ENCODE results near the gene AHNAK2. TPM values are rescaled to one million over a fixed set of nuclear protein-coding genes. Genes with fewer than 3 reads are reported as not detected.

AHNAK2 gene
- total RNA-seq, 4 donors from 2014 or later, result 3.2 to 19.0 (median 10.7) TPM

- DNase-seq, result no peak
- Histone ChIP-seq H3K4me3 (peak overlapping the region in 3 of 4 donors; percentile 15 to 33 (median 20)), H3K4me1 (peaks cover 0 to 60% (median 13%) of the 10 kb centered on the region in 4 donors), H3K36me3 (no peaks in the 10 kb centered on the region), H3K9me3 (no peaks in the 10 kb centered on the region), H3K27me3 (no peaks in the 10 kb centered on the region), H3K27ac (peak overlapping the region; percentile 23 to 90 (median 52))
- TF ChIP-seq, protein P1, sequence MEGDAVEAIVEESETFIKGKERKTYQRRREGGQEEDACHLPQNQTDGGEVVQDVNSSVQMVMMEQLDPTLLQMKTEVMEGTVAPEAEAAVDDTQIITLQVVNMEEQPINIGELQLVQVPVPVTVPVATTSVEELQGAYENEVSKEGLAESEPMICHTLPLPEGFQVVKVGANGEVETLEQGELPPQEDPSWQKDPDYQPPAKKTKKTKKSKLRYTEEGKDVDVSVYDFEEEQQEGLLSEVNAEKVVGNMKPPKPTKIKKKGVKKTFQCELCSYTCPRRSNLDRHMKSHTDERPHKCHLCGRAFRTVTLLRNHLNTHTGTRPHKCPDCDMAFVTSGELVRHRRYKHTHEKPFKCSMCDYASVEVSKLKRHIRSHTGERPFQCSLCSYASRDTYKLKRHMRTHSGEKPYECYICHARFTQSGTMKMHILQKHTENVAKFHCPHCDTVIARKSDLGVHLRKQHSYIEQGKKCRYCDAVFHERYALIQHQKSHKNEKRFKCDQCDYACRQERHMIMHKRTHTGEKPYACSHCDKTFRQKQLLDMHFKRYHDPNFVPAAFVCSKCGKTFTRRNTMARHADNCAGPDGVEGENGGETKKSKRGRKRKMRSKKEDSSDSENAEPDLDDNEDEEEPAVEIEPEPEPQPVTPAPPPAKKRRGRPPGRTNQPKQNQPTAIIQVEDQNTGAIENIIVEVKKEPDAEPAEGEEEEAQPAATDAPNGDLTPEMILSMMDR (IDR thresholded peaks at IDR 0.05), result no peak
- no peak for TF ChIP-seq POLR2A (IDR thresholded peaks at IDR 0.05)
Observed at GRCh38 chr14:104967386-104968152, 10.6 kb downstream of the AHNAK2 start.

- TF ChIP-seq, protein P1 (IDR thresholded peaks at IDR 0.05), result no peak
- TF ChIP-seq POLR2A (IDR thresholded peaks at IDR 0.05), result no peak
- Histone ChIP-seq H3K4me3 (no peak overlapping the region), H3K4me1 (peaks cover 0 to 54% (median 13%) of the 10 kb centered on the region in 4 donors), H3K9me3 (no peaks in the 10 kb centered on the region), H3K36me3 (no peaks in the 10 kb centered on the region), H3K27me3 (no peaks in the 10 kb centered on the region), H3K27ac (peak overlapping the region in 2 of 4 donors; percentile 67 to 90)
- DNase-seq, result no peak
Observed at GRCh38 chr14:104966981-104967385, 11.2 kb downstream of the AHNAK2 start.

DNA sequence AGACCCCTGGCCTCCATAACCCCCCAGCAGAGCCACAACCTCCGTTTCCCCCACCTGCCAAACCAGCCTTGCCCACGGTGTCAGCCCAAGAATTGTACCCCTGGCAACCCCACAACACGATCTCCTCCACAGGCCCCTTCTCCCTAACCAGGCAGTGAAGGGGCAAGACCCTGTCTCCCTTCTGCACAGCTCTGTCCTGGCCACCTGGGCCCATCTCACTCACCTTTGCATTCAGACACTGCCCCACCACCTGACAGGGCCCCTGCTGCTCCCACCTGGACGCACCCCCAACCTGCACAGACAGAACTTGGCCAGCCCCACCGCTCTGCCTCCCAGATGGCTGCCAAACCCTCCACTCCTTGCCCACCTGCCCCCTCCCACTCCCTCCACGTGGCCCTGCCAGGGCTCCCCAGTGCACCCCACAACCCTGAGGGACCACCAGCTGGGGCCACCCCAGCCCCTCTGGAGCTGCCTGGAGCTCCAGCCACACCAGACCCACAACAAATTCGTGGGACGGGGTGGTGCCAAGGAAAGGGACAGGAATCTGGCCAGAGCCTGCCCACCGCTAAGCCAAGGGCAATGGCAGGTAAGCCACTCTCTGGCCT, 11.8 kb downstream of the AHNAK2 start:
- Histone ChIP-seq H3K27me3 (no peaks in the 10 kb centered on the region), H3K9me3 (no peaks in the 10 kb centered on the region), H3K4me3 (no peak overlapping the region), H3K4me1 (peaks cover 0 to 48% (median 13%) of the 10 kb centered on the region in 4 donors), H3K36me3 (no peaks in the 10 kb centered on the region), H3K27ac (peak overlapping the region in 2 of 4 donors; percentile 67 to 90)
- DNase-seq, result no peak
- TF ChIP-seq, protein P1 (IDR thresholded peaks at IDR 0.05), result no peak
- no peak for TF ChIP-seq POLR2A (IDR thresholded peaks at IDR 0.05)

- no peak overlapping the region for H3K4me3 ChIP-seq
- DNase-seq, result no peak
- H3K27me3 ChIP-seq, result no peaks in the 10 kb centered on the region
- H3K9me3 ChIP-seq, result no peaks in the 10 kb centered on the region
- H3K27ac ChIP-seq, result no peak overlapping the region
- peaks cover 0 to 43% (median 13%) of the 10 kb centered on the region in 4 donors for H3K4me1 ChIP-seq
- no peak for TF ChIP-seq POLR2A (IDR thresholded peaks at IDR 0.05)
- TF ChIP-seq, protein P1 (IDR thresholded peaks at IDR 0.05), result no peak
- H3K36me3 ChIP-seq, result no peaks in the 10 kb centered on the region
Observed at GRCh38 chr14:104965561-104966231, 12.5 kb downstream of the AHNAK2 start.

DNA sequence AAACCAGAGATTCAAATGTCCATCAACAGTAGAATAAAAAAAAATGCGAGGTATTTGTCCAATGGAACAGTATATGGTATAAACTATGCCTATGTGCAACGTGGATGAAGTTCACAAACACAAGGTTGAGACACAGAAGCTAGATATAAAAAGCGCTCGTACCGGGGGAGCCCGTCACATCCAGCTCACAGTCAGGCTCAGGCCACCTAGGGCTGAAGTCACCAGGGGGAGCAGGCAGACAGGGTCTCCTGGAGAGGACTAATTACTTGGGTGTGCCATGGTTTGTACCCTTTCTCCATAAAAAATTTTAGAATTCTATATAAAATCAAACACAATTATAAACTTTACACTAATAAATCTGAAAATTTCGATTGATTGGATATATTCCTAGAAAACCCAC, 13.6 kb downstream of the AHNAK2 start:
- H3K9me3 ChIP-seq, result no peaks in the 10 kb centered on the region
- no peaks in the 10 kb centered on the region for H3K36me3 ChIP-seq
- DNase-seq, result no peak
- H3K27me3 ChIP-seq, result no peaks in the 10 kb centered on the region
- peaks cover 0 to 31% (median 13%) of the 10 kb centered on the region in 4 donors for H3K4me1 ChIP-seq
- TF ChIP-seq POLR2A (IDR thresholded peaks at IDR 0.05), result no peak
- TF ChIP-seq, protein P1 (IDR thresholded peaks at IDR 0.05), result no peak
- no peak overlapping the region for H3K4me3 ChIP-seq
- H3K27ac ChIP-seq, result no peak overlapping the region

Measured in Peyer's patch (tissue), 4 donors.